Panc1 (cell line): ENCODE results near the gene ANK3. TPM values are rescaled to one million over a fixed set of nuclear protein-coding genes. Genes with fewer than 3 reads are reported as not detected.

Source experiments
- ATAC-seq: fragments of 200-7000 bp; cut with Tn5 transposase; 2 replicates; pipeline ENCODE4 v1.9.1; 2020; ENCODE audit warnings: mild to moderate bottlenecking, moderate library complexity
- BruUV-seq: library from RNA; stranded (reverse); fragments of 400-500 nt; replicated peaks from 2 replicates; lab custom pipeline; 2021; lab: Mats Ljungman, UMichigan
- CTCF ChIA-PET: fragments of 300-600 bp; sonication (Branson Sonifier 250); formaldehyde crosslinking; loops from one replicate; lab custom pipeline; 2022; ENCODE audit warnings: antibody characterized with exemption; lab: Charles Lee
- POLR2A ChIA-PET: fragments of 300-600 bp; sonication (Branson Sonifier 250); formaldehyde crosslinking; loops from one replicate; lab custom pipeline; 2022; ENCODE audit warnings: antibody characterized with exemption; lab: Charles Lee
- DNase-seq: peaks from one replicate; pipeline ENCODE4 v3.0.0-alpha.2; 2010; ENCODE audit warnings: low read depth, low spot score
- H3K27ac ChIP-seq: 2 replicates; pipeline ENCODE4 v1.5.1; 2011; ENCODE audit warnings: mild to moderate bottlenecking, low read length, inconsistent platforms
- H3K27me3 ChIP-seq: fragments of 200-500 bp; sonication (Bioruptor generic); 2 replicates; pipeline ENCODE4 v1.6.0; 2014; ENCODE audit warnings: low read length, inconsistent platforms; ENCODE audit not compliant: control insufficient read depth, insufficient read depth
- H3K36me3 ChIP-seq: fragments of 200-500 bp; sonication (Bioruptor generic); 2 replicates; pipeline ENCODE4 v1.5.1; 2014; ENCODE audit warnings: inconsistent platforms, mild to moderate bottlenecking, low read length, moderate library complexity; ENCODE audit not compliant: control insufficient read depth, insufficient read depth
- H3K4me1 ChIP-seq: 2 replicates; pipeline ENCODE4 v1.5.1; 2011; ENCODE audit warnings: inconsistent platforms, mild to moderate bottlenecking, low read length, moderate library complexity; ENCODE audit not compliant: control insufficient read depth, insufficient read depth
- H3K4me3 ChIP-seq, 2 experiments: 2 replicates each; pipeline ENCODE4 v1.5.1; 2011 to 2012; ENCODE audit warnings: low read depth in 2 of 2, low read length in 2 of 2, mild to moderate bottlenecking in 2 of 2, inconsistent platforms in 1 of 2, moderate library complexity in 1 of 2
- H3K9me3 ChIP-seq: fragments of 200-500 bp; sonication (Bioruptor generic); 2 replicates; pipeline ENCODE4 v1.5.1; 2014; ENCODE audit warnings: low read depth, mild to moderate bottlenecking, inconsistent platforms, low read length, moderate library complexity; ENCODE audit not compliant: control insufficient read depth, insufficient read depth
- POLR2AphosphoS5 ChIP-seq: IDR thresholded peaks from 2 replicates; pipeline ENCODE4 v1.6.1; 2012; ENCODE audit warnings: mild to moderate bottlenecking, low read depth, low read length, moderate library complexity
- REST ChIP-seq, 2 experiments: IDR thresholded peaks; 2 replicates each; pipeline ENCODE4 v1.6.1; 2011 to 2012; ENCODE audit warnings: low read depth in 2 of 2, control low read depth in 1 of 2, low read length in 1 of 2, mild to moderate bottlenecking in 1 of 2, moderate library complexity in 1 of 2; ENCODE audit not compliant: insufficient read depth in 1 of 2
- SIN3A ChIP-seq: IDR thresholded peaks from 2 replicates; pipeline ENCODE4 v1.6.1; 2012; ENCODE audit warnings: low read depth, mild to moderate bottlenecking, low read length, moderate library complexity, borderline replicate concordance; ENCODE audit not compliant: insufficient read depth
- TCF7L2 ChIP-seq: IDR thresholded peaks from 2 replicates; pipeline ENCODE4 v1.6.1; 2011; ENCODE audit warnings: mild to moderate bottlenecking, low read depth, low read length, inconsistent platforms
- in situ Hi-C: cut with HindIII; loops from 2 replicates; pipeline ENCODE4 v1.10.0; 2016; ENCODE audit warnings: low sequenced_read_pairs, low pct_unique_long_range_greater_than_20kb
- intact Hi-C: fragments of 100-400 bp; cut with micrococcal nuclease; formaldehyde crosslinking; loops from one replicate; pipeline ENCODE4 v1.10.0; 2022; ENCODE audit not compliant: unreplicated experiment
- total RNA-seq: library from RNA; stranded (reverse); gene quantifications from one replicate; pipeline ENCODE4 v1.2.1, GENCODE V29; 2021; ENCODE audit not compliant: unreplicated experiment
- TF ChIP-seq, protein P1 (sequence below): fragments of 450-650 bp; IDR thresholded peaks from 2 replicates; pipeline ENCODE4 v1.5.1; 2017; ENCODE audit warnings: mild to moderate bottlenecking

ANK3 gene
- total RNA-seq, 1 experiment from 2014 or later = 2.5 TPM

DNA sequence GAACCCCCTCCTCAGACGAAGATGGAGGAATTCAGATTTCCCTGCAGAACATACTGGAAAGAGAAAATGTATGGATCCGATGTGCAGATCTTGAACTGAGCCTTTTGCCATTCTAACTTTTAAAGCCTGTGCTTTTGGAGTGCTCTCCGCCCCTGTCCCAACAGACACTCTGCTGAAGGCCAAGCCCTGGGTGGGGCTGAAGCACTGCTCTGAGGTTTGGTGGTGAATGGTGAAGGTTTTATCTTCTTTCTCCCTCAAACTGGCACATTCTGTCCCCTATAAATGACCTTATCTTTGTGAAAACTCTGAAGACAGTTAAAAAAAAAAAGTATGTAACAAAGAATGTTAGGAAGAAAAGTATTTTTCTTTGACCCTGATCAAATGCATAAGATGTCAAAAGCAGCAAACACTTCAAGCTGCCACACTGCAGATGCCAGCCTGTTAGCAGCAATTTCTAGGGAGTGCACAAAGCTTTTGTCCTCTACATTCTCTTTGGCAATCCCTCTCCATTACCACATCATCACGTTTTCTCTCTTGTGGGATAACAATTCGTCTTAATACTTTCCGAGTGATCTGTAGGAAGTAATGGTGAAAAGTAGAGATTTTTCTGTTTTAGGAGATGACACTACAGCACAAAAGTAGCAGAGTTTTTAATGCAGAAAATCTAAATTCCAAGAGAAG lies 346.0 kb downstream of the ANK3 start:
- no peak overlapping the region for H3K27ac ChIP-seq
- ChIA-PET CTCF (no interaction called here), POLR2A (no interaction called here)
- DNase-seq (no peak), ATAC-seq (no peak)
- in situ Hi-C loops = no loop called here
- H3K4me1 ChIP-seq = no peaks in the 10 kb centered on the region
- TF ChIP-seq REST (IDR thresholded peaks at IDR 0.05; ENCODE audit: insufficient read depth in 1 of 2, low read depth in 2 of 2, low read length in 1 of 2) (no peak), POLR2AphosphoS5 (no peak), TCF7L2 (no peak), SIN3A (no peak)
- TF ChIP-seq, protein P1, sequence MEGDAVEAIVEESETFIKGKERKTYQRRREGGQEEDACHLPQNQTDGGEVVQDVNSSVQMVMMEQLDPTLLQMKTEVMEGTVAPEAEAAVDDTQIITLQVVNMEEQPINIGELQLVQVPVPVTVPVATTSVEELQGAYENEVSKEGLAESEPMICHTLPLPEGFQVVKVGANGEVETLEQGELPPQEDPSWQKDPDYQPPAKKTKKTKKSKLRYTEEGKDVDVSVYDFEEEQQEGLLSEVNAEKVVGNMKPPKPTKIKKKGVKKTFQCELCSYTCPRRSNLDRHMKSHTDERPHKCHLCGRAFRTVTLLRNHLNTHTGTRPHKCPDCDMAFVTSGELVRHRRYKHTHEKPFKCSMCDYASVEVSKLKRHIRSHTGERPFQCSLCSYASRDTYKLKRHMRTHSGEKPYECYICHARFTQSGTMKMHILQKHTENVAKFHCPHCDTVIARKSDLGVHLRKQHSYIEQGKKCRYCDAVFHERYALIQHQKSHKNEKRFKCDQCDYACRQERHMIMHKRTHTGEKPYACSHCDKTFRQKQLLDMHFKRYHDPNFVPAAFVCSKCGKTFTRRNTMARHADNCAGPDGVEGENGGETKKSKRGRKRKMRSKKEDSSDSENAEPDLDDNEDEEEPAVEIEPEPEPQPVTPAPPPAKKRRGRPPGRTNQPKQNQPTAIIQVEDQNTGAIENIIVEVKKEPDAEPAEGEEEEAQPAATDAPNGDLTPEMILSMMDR = no peak
- no peaks in the 10 kb centered on the region for H3K9me3 ChIP-seq
- BruUV-seq = no TSS peak
- intact Hi-C loops = no loop called here
- no peak overlapping the region for H3K4me3 ChIP-seq
- peaks cover 12% of the 10 kb centered on the region for H3K27me3 ChIP-seq
- H3K36me3 ChIP-seq = no peaks in the 10 kb centered on the region

DNA sequence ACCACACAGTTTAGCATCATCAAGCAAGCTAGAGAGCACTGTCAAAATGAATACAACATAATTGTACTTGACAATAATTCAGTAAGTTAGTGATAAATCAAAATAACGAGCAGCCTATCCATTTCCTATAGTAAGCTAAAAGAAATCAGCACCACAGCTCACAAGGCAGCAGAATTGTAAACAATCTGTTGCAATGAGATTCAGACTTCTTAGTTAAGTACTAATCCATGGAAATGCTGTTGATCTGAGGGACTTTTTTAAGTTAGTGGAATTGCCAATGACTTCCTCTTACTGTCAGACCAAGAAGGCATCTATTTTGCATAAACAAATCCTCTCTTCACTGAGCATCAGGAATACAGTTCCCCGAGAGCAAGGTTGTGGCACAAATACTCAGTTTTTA lies 346.8 kb downstream of the ANK3 start:
- TF ChIP-seq SIN3A (no peak), REST (IDR thresholded peaks at IDR 0.05; ENCODE audit: insufficient read depth in 1 of 2, low read depth in 2 of 2, low read length in 1 of 2) (no peak), TCF7L2 (no peak), POLR2AphosphoS5 (no peak)
- TF ChIP-seq, protein P1 = no peak
- in situ Hi-C loops (no loop called here), intact Hi-C loops (no loop called here)
- Histone ChIP-seq H3K9me3 (no peaks in the 10 kb centered on the region), H3K36me3 (no peaks in the 10 kb centered on the region), H3K4me3 (no peak overlapping the region), H3K27me3 (peaks cover 12% of the 10 kb centered on the region), H3K4me1 (no peaks in the 10 kb centered on the region), H3K27ac (no peak overlapping the region)
- CTCF ChIA-PET = no interaction called here
- no peak for DNase-seq
- POLR2A ChIA-PET = interaction anchor here (0.6 kb wide), 1 partner anchor 1644 kb away, joined by 3 read pairs; no protein-coding TSS in a partner anchor
- no TSS peak for BruUV-seq
- no peak for ATAC-seq
